Measurements from ENCODE around the gene TMEM201. TPM values are rescaled to one million over a fixed set of nuclear protein-coding genes. Genes with fewer than 3 reads are reported as not detected.

TMEM201 gene
- total and polyA plus RNA-seq, 4 donors: 1.5 to 3.5 (median 2.9) TPM

GRCh38 chr1:9595156-9595967, 6.7 kb downstream of the TMEM201 start:
- Histone ChIP-seq H3K36me3 (ENCODE audit: control insufficient read depth in 4 of 4, insufficient read depth in 3 of 4, low read depth in 1 of 4, low read length in 3 of 4) (peaks cover 0 to 2% (median 0%) of the 10 kb centered on the region in 4 donors), H3K27ac (ENCODE audit: low read depth in 1 of 2, low read length in 2 of 2) (no peak overlapping the region), H3K27me3 (ENCODE audit: control insufficient read depth in 4 of 4, insufficient read depth in 4 of 4, low read length in 3 of 4) (no peaks in the 10 kb centered on the region), H3K9me3 (ENCODE audit: control insufficient read depth in 4 of 4, low read length in 3 of 4) (no peaks in the 10 kb centered on the region), H3K9ac (ENCODE audit: low read depth in 1 of 2, low read length in 2 of 2) (no peak overlapping the region), H3K4me3 (ENCODE audit: low read depth in 1 of 3, low read length in 3 of 3) (no peak overlapping the region), H3K4me1 (ENCODE audit: control insufficient read depth in 4 of 4, insufficient read depth in 4 of 4, low read length in 3 of 4) (peaks cover 2 to 19% (median 6%) of the 10 kb centered on the region in 4 donors)
- no peak for DNase-seq (ENCODE audit: low spot score)
- no peak for TF ChIP-seq HNF4G (IDR thresholded peaks at IDR 0.05)
- TF ChIP-seq SP1 (IDR thresholded peaks at IDR 0.05): no peak
- no peak for TF ChIP-seq GABPA (IDR thresholded peaks at IDR 0.05 in 1 of 2, conservative IDR thresholded peaks at IDR 0.05 in 1 of 2)
- no peak for TF ChIP-seq JUND (IDR thresholded peaks at IDR 0.05)
- no peak for TF ChIP-seq RXRA (IDR thresholded peaks at IDR 0.05)
- TF ChIP-seq ZBTB33 (IDR thresholded peaks at IDR 0.05): no peak
- TF ChIP-seq RAD21 (IDR thresholded peaks at IDR 0.05): no peak
- 92% methylated on average over 17 of the region's 17 CpGs for WGBS

GRCh38 chr1:9595968-9596340, 7.2 kb downstream of the TMEM201 start:
- TF ChIP-seq, protein P1, sequence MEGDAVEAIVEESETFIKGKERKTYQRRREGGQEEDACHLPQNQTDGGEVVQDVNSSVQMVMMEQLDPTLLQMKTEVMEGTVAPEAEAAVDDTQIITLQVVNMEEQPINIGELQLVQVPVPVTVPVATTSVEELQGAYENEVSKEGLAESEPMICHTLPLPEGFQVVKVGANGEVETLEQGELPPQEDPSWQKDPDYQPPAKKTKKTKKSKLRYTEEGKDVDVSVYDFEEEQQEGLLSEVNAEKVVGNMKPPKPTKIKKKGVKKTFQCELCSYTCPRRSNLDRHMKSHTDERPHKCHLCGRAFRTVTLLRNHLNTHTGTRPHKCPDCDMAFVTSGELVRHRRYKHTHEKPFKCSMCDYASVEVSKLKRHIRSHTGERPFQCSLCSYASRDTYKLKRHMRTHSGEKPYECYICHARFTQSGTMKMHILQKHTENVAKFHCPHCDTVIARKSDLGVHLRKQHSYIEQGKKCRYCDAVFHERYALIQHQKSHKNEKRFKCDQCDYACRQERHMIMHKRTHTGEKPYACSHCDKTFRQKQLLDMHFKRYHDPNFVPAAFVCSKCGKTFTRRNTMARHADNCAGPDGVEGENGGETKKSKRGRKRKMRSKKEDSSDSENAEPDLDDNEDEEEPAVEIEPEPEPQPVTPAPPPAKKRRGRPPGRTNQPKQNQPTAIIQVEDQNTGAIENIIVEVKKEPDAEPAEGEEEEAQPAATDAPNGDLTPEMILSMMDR (IDR thresholded peaks at IDR 0.05; ENCODE audit: low read depth, low read length, missing input control): no peak
- TF ChIP-seq, protein P2, sequence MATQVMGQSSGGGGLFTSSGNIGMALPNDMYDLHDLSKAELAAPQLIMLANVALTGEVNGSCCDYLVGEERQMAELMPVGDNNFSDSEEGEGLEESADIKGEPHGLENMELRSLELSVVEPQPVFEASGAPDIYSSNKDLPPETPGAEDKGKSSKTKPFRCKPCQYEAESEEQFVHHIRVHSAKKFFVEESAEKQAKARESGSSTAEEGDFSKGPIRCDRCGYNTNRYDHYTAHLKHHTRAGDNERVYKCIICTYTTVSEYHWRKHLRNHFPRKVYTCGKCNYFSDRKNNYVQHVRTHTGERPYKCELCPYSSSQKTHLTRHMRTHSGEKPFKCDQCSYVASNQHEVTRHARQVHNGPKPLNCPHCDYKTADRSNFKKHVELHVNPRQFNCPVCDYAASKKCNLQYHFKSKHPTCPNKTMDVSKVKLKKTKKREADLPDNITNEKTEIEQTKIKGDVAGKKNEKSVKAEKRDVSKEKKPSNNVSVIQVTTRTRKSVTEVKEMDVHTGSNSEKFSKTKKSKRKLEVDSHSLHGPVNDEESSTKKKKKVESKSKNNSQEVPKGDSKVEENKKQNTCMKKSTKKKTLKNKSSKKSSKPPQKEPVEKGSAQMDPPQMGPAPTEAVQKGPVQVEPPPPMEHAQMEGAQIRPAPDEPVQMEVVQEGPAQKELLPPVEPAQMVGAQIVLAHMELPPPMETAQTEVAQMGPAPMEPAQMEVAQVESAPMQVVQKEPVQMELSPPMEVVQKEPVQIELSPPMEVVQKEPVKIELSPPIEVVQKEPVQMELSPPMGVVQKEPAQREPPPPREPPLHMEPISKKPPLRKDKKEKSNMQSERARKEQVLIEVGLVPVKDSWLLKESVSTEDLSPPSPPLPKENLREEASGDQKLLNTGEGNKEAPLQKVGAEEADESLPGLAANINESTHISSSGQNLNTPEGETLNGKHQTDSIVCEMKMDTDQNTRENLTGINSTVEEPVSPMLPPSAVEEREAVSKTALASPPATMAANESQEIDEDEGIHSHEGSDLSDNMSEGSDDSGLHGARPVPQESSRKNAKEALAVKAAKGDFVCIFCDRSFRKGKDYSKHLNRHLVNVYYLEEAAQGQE (IDR thresholded peaks at IDR 0.05): no peak
- TF ChIP-seq NR2F2 (IDR thresholded peaks at IDR 0.05): no peak
- no peak for TF ChIP-seq EGR1 (IDR thresholded peaks at IDR 0.05; ENCODE audit: low read depth in 2 of 2)
- no peak for TF ChIP-seq ATF3 (IDR thresholded peaks at IDR 0.05)
- no peak for TF ChIP-seq TAF1 (conservative IDR thresholded peaks at IDR 0.05)
- TF ChIP-seq RAD21 (IDR thresholded peaks at IDR 0.05): no peak
- TF ChIP-seq FOXA2 (IDR thresholded peaks at IDR 0.05): no peak
- no peak for TF ChIP-seq HNF4A (conservative IDR thresholded peaks at IDR 0.05)
- no peak for TF ChIP-seq MAX (IDR thresholded peaks at IDR 0.05)
- no peak for TF ChIP-seq JUND (IDR thresholded peaks at IDR 0.05)
- TF ChIP-seq HNF4G (IDR thresholded peaks at IDR 0.05): no peak
- TF ChIP-seq RXRA (IDR thresholded peaks at IDR 0.05): no peak
- no peak for TF ChIP-seq YY1 (IDR thresholded peaks at IDR 0.05)
- TF ChIP-seq FOXA1 (IDR thresholded peaks at IDR 0.05): no peak
- no peak for TF ChIP-seq ZBTB33 (IDR thresholded peaks at IDR 0.05)
- TF ChIP-seq GABPA (IDR thresholded peaks at IDR 0.05 in 1 of 2, conservative IDR thresholded peaks at IDR 0.05 in 1 of 2): no peak
- no peak for TF ChIP-seq SP1 (IDR thresholded peaks at IDR 0.05)
- Histone ChIP-seq H3K4me3 (ENCODE audit: low read depth in 1 of 3, low read length in 3 of 3) (no peak overlapping the region), H3K9me3 (ENCODE audit: control insufficient read depth in 4 of 4, low read length in 3 of 4) (no peaks in the 10 kb centered on the region), H3K27ac (ENCODE audit: low read depth in 1 of 2, low read length in 2 of 2) (no peak overlapping the region), H3K36me3 (ENCODE audit: control insufficient read depth in 4 of 4, insufficient read depth in 3 of 4, low read depth in 1 of 4, low read length in 3 of 4) (peaks cover 0 to 3% (median 2%) of the 10 kb centered on the region in 4 donors), H3K4me1 (ENCODE audit: control insufficient read depth in 4 of 4, insufficient read depth in 4 of 4, low read length in 3 of 4) (peaks cover 2 to 19% (median 6%) of the 10 kb centered on the region in 4 donors), H3K27me3 (ENCODE audit: control insufficient read depth in 4 of 4, insufficient read depth in 4 of 4, low read length in 3 of 4) (no peaks in the 10 kb centered on the region), H3K9ac (ENCODE audit: low read depth in 1 of 2, low read length in 2 of 2) (no peak overlapping the region)
- 92% methylated on average over 12 of the region's 12 CpGs for WGBS
- DNase-seq (ENCODE audit: low spot score): no peak
